Suprapubic skin (tissue), 4 donors: ENCODE results near the gene BCAT1.

Experiments
- EP300 ChIP-seq: sonication (generic); formaldehyde crosslinking; IDR thresholded peaks from one replicate; pipeline ENCODE4 v1.6.1; 2017; ENCODE audit warnings: antibody characterized with exemption
- POLR2A ChIP-seq, 2 donors: fragments of 450-650 bp; IDR thresholded peaks; one replicate each; pipeline ENCODE4 v1.6.1; 2017; ENCODE audit warnings: antibody characterized with exemption in 2 of 2, mild to moderate bottlenecking in 2 of 2, moderate library complexity in 2 of 2
- POLR2AphosphoS5 ChIP-seq, 3 donors: sonication (generic); formaldehyde crosslinking; IDR thresholded peaks; one replicate each; pipeline ENCODE4 v1.6.1; 2017; ENCODE audit warnings: antibody characterized with exemption in 3 of 3
- TF ChIP-seq, protein P1 (sequence below), 2 donors: fragments of 200-600 bp in 1 of 2; fragments of 450-650 bp in 1 of 2; sonication (generic) in 1 of 2; IDR thresholded peaks; one replicate each; pipeline ENCODE4 v1.5.1; 2016 to 2019; ENCODE audit warnings: antibody characterized with exemption in 2 of 2, mild to moderate bottlenecking in 1 of 2, moderate library complexity in 1 of 2

DNA sequence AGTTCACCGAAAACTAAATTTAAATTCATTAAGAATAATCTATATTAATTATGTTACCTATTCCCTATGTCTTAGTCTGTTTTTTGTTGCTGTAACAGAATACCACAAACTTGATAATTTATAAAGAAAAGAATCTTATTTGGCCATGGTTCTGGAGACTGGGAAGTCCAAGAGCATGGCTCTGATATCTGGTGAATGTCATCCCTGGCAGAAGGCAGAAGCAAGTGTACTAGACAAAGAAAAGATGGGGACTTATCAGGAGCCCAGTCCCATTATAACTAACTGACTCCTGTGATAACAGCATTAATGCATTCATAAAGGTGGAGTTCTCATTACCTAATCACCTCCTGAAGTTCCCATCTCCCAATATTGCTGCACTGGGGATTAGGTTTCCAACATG lies 33.3 kb upstream of the BCAT1 start:
- no peak for TF ChIP-seq POLR2A (IDR thresholded peaks at IDR 0.05)
- no peak for TF ChIP-seq POLR2AphosphoS5 (IDR thresholded peaks at IDR 0.05)
- TF ChIP-seq, protein P1, sequence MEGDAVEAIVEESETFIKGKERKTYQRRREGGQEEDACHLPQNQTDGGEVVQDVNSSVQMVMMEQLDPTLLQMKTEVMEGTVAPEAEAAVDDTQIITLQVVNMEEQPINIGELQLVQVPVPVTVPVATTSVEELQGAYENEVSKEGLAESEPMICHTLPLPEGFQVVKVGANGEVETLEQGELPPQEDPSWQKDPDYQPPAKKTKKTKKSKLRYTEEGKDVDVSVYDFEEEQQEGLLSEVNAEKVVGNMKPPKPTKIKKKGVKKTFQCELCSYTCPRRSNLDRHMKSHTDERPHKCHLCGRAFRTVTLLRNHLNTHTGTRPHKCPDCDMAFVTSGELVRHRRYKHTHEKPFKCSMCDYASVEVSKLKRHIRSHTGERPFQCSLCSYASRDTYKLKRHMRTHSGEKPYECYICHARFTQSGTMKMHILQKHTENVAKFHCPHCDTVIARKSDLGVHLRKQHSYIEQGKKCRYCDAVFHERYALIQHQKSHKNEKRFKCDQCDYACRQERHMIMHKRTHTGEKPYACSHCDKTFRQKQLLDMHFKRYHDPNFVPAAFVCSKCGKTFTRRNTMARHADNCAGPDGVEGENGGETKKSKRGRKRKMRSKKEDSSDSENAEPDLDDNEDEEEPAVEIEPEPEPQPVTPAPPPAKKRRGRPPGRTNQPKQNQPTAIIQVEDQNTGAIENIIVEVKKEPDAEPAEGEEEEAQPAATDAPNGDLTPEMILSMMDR (IDR thresholded peaks at IDR 0.05), result no peak
- no peak for TF ChIP-seq EP300
